Mesenchymal stem cell (in vitro differentiated cells and primary cell): ENCODE results near the gene CTH.
"Not testable (repeated sequence)": the region's sequence is repeated elsewhere in the genome, so short reads cannot be mapped to it uniquely, and the experiment has no call there.

Experiments
- DNase-seq: peaks from one replicate; pipeline ENCODE4 v3.0.0-alpha.2; 2013
- H2AFZ ChIP-seq: one replicate; pipeline ENCODE4 v1.6.1; 2013; ENCODE audit warnings: low read depth, mild to moderate bottlenecking, control low read depth, inconsistent platforms, low read length, moderate library complexity
- H2AK5ac ChIP-seq: 2 replicates; pipeline ENCODE4 v1.6.1; 2013; ENCODE audit warnings: low read length, moderate library complexity, mild to moderate bottlenecking, inconsistent platforms; ENCODE audit not compliant: severe bottlenecking
- H2BK120ac ChIP-seq: one replicate; pipeline ENCODE4 v1.6.1; 2013; ENCODE audit warnings: low read depth, mild to moderate bottlenecking, inconsistent platforms, low read length, moderate library complexity
- H2BK12ac ChIP-seq, 2 experiments: one replicate each; pipeline ENCODE4 v1.6.1; 2013; ENCODE audit warnings: inconsistent platforms in 2 of 2, low read length in 2 of 2, mild to moderate bottlenecking in 2 of 2, moderate library complexity in 2 of 2, control low read depth in 1 of 2
- H2BK15ac ChIP-seq: one replicate; pipeline ENCODE4 v1.6.1; 2013; ENCODE audit warnings: mild to moderate bottlenecking, low read depth, inconsistent platforms; ENCODE audit not compliant: poor library complexity, severe bottlenecking
- H2BK5ac ChIP-seq: 2 replicates; pipeline ENCODE4 v1.6.1; 2013; ENCODE audit warnings: low read depth, mild to moderate bottlenecking, low read length, control low read depth, inconsistent platforms; ENCODE audit not compliant: poor library complexity, severe bottlenecking
- H3K14ac ChIP-seq, 2 experiments: one replicate each; pipeline ENCODE4 v1.6.1; 2013; ENCODE audit warnings: inconsistent platforms in 2 of 2, low read length in 2 of 2, control low read depth in 1 of 2, mild to moderate bottlenecking in 1 of 2, moderate library complexity in 1 of 2
- H3K18ac ChIP-seq, 2 experiments: one replicate each; pipeline ENCODE4 v1.6.1; 2013; ENCODE audit warnings: inconsistent platforms in 2 of 2, low read length in 2 of 2, control low read depth in 1 of 2, low read depth in 1 of 2, mild to moderate bottlenecking in 1 of 2
- H3K23ac ChIP-seq, 2 experiments: one replicate each; pipeline ENCODE4 v1.6.1; 2013; ENCODE audit warnings: inconsistent platforms in 2 of 2, low read length in 2 of 2, mild to moderate bottlenecking in 2 of 2, moderate library complexity in 2 of 2, control low read depth in 1 of 2
- H3K27ac ChIP-seq: 2 replicates; pipeline ENCODE4 v1.5.1; 2013; ENCODE audit warnings: mild to moderate bottlenecking, moderate library complexity, low read length, control low read depth, inconsistent platforms; ENCODE audit not compliant: poor library complexity, severe bottlenecking
- H3K27me3 ChIP-seq, 2 experiments: 2 replicates each; pipeline versions ENCODE4 v1.6.1 to v1.7.0; 2013; ENCODE audit warnings: low read length in 2 of 2, mild to moderate bottlenecking in 2 of 2, moderate library complexity in 2 of 2, control low read depth in 1 of 2, inconsistent platforms in 1 of 2; ENCODE audit not compliant: control insufficient read depth in 1 of 2, insufficient read depth in 1 of 2
- H3K36me3 ChIP-seq, 2 experiments: 2 replicates each; pipeline versions ENCODE4 v1.6.1 to v1.7.0; 2013; ENCODE audit warnings: low read length in 2 of 2, control low read depth in 1 of 2, inconsistent platforms in 1 of 2, low read depth in 1 of 2, mild to moderate bottlenecking in 1 of 2; ENCODE audit not compliant: insufficient read depth in 2 of 2, control insufficient read depth in 1 of 2
- H3K4ac ChIP-seq, 2 experiments: one replicate each; pipeline ENCODE4 v1.6.1; 2013; ENCODE audit warnings: inconsistent platforms in 2 of 2, low read length in 2 of 2, mild to moderate bottlenecking in 2 of 2, moderate library complexity in 2 of 2, control low read depth in 1 of 2, low read depth in 1 of 2
- H3K4me1 ChIP-seq: 2 replicates; pipeline ENCODE4 v1.6.1; 2013; ENCODE audit warnings: low read depth, low read length, control low read depth; ENCODE audit not compliant: control insufficient read depth, insufficient read depth
- H3K4me2 ChIP-seq: 2 replicates; pipeline ENCODE4 v1.6.1; 2013; ENCODE audit warnings: low read length, mild to moderate bottlenecking, inconsistent platforms; ENCODE audit not compliant: poor library complexity, severe bottlenecking
- H3K4me3 ChIP-seq, 2 experiments: 2 replicates each; pipeline versions ENCODE4 v1.5.1 to v1.7.0; 2013; ENCODE audit warnings: low read length in 2 of 2, mild to moderate bottlenecking in 2 of 2, control low read depth in 1 of 2, low read depth in 1 of 2; ENCODE audit not compliant: insufficient read depth in 1 of 2
- H3K79me1 ChIP-seq: replicated peaks from 2 replicates; pipeline ENCODE4 v1.6.1; 2013; ENCODE audit warnings: mild to moderate bottlenecking, control low read depth, low read length, inconsistent platforms; ENCODE audit not compliant: poor library complexity, severe bottlenecking
- H3K9ac ChIP-seq: 2 replicates; pipeline ENCODE4 v1.7.0; 2013; ENCODE audit warnings: mild to moderate bottlenecking, low read length, moderate library complexity
- H3K9me3 ChIP-seq: 2 replicates; pipeline ENCODE4 v1.7.0; 2013; ENCODE audit warnings: mild to moderate bottlenecking, low read length; ENCODE audit not compliant: control insufficient read depth
- H4K8ac ChIP-seq: one replicate; pipeline ENCODE4 v1.6.1; 2013; ENCODE audit warnings: inconsistent platforms, mild to moderate bottlenecking, low read length, moderate library complexity
- H4K91ac ChIP-seq: one replicate; pipeline ENCODE4 v1.6.1; 2013; ENCODE audit warnings: mild to moderate bottlenecking, low read length, inconsistent platforms
- WGBS: methylation state at CpG from one replicate; pipeline ENCODE4 v1.1.7; 2013; ENCODE audit warnings: mixed read lengths; 5-methylcytosine and 5-hydroxymethylcytosine counted together

Gene CTH

GRCh38 chr1:70465911-70466310 is 54.8 kb downstream of the CTH start:
- no peak overlapping the region for H2BK12ac ChIP-seq
- peaks cover 11% of the 10 kb centered on the region for H3K9me3 ChIP-seq
- no peak overlapping the region for H3K14ac ChIP-seq
- H2BK5ac ChIP-seq: no peak overlapping the region
- no peak overlapping the region for H3K27ac ChIP-seq
- H2BK15ac ChIP-seq: no peak overlapping the region
- H3K27me3 ChIP-seq: no peaks in the 10 kb centered on the region
- no peak for DNase-seq
- H2AK5ac ChIP-seq: no peak overlapping the region
- H3K79me1 ChIP-seq: no peaks in the 10 kb centered on the region
- H4K8ac ChIP-seq: no peak overlapping the region
- no peak overlapping the region for H3K4me3 ChIP-seq
- peaks cover 2% of the 10 kb centered on the region for H3K4me1 ChIP-seq
- no peak overlapping the region for H3K4ac ChIP-seq
- no peak overlapping the region for H3K4me2 ChIP-seq
- H2AFZ ChIP-seq: no peak overlapping the region
- no peak overlapping the region for H3K9ac ChIP-seq
- no peak overlapping the region for H2BK120ac ChIP-seq
- no peak overlapping the region for H3K23ac ChIP-seq
- peaks cover 0 to 4% of the 10 kb centered on the region in 2 experiments for H3K36me3 ChIP-seq
- no peak overlapping the region for H4K91ac ChIP-seq
- no peak overlapping the region for H3K18ac ChIP-seq

- Histone ChIP-seq H4K91ac (no peak overlapping the region), H3K27ac (no peak overlapping the region), H2AFZ (no peak overlapping the region), H3K9ac (no peak overlapping the region), H3K79me1 (no peaks in the 10 kb centered on the region), H2BK15ac (no peak overlapping the region), H3K4me2 (no peak overlapping the region), H2AK5ac (no peak overlapping the region), H2BK5ac (no peak overlapping the region), H3K27me3 (no peaks in the 10 kb centered on the region), H3K4me3 (no peak overlapping the region), H3K18ac (no peak overlapping the region), H4K8ac (no peak overlapping the region), H3K9me3 (peaks cover 11% of the 10 kb centered on the region), H3K4ac (no peak overlapping the region), H3K23ac (no peak overlapping the region), H2BK12ac (no peak overlapping the region), H3K36me3 (peaks cover 0 to 4% of the 10 kb centered on the region in 2 experiments), H3K4me1 (peaks cover 2% of the 10 kb centered on the region), H2BK120ac (no peak overlapping the region), H3K14ac (no peak overlapping the region)
- WGBS: 90% methylated on average over 6 of the region's 6 CpGs
- DNase-seq: no peak
Observed at GRCh38 chr1:70467531-70467930, 56.5 kb downstream of the CTH start.

DNA sequence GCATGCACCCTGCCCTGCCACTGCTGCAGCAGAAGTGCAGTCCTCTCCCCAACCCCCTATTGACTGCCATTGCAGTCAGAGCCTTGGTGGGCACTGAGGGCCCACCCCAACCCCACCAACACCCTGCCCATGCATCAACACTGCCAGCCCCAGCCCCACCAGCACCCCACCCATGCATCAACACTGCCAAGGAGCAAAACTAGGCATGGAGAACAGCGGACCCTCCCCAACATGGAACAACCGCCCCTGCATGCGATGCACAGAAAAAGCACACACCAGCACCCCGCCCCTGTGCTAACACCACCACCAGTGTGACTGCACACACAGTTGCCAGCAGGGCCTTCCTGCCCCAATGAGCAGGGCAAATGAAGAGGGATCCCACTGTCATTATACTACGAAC is 57.1 kb downstream of the CTH start:
- Histone ChIP-seq H2BK12ac (no peak overlapping the region), H4K8ac (no peak overlapping the region), H3K79me1 (no peaks in the 10 kb centered on the region), H3K27me3 (no peaks in the 10 kb centered on the region), H3K27ac (no peak overlapping the region), H3K14ac (no peak overlapping the region), H3K23ac (no peak overlapping the region), H3K18ac (no peak overlapping the region), H3K4me2 (no peak overlapping the region), H3K36me3 (peaks cover 0 to 4% of the 10 kb centered on the region in 2 experiments), H2AK5ac (no peak overlapping the region), H2BK120ac (no peak overlapping the region), H2AFZ (no peak overlapping the region), H4K91ac (no peak overlapping the region), H2BK5ac (no peak overlapping the region), H3K9ac (no peak overlapping the region), H3K4ac (no peak overlapping the region), H3K9me3 (peaks cover 11% of the 10 kb centered on the region), H3K4me1 (peaks cover 2% of the 10 kb centered on the region), H2BK15ac (no peak overlapping the region), H3K4me3 (no peak overlapping the region)
- no peak for DNase-seq
- WGBS: 89% methylated on average over 5 of the region's 5 CpGs

- not testable (repeated sequence) for H3K23ac ChIP-seq, H2BK5ac ChIP-seq, H3K4me3 ChIP-seq, H3K9ac ChIP-seq, H3K79me1 ChIP-seq, H3K4me2 ChIP-seq, H4K8ac ChIP-seq, H2BK15ac ChIP-seq, H3K27me3 ChIP-seq, H3K27ac ChIP-seq, H3K14ac ChIP-seq, H3K18ac ChIP-seq, H2AFZ ChIP-seq, H3K36me3 ChIP-seq, H2BK12ac ChIP-seq, H2BK120ac ChIP-seq, H4K91ac ChIP-seq, DNase-seq, H3K4me1 ChIP-seq, H2AK5ac ChIP-seq, H3K4ac ChIP-seq
- WGBS: no CpG with 5 or more reads among the region's 2 CpGs
- H3K9me3 ChIP-seq: peaks cover 11% of the 10 kb centered on the region
Observed at GRCh38 chr1:70469184-70469583, 58.1 kb downstream of the CTH start.
